Activated CD4-positive, CD25-positive, alpha-beta regulatory T cell treated with anti-CD3 and anti-CD28 coated beads, Interleukin-2, amount 50 U/mL, for 72 hours (primary cell): ENCODE results near the gene ARHGAP21.
A peak's percentile ranks its signal among the peaks of the same experiment; 100 is the strongest.
"Not testable (repeated sequence)": the region's sequence is repeated elsewhere in the genome, so short reads cannot be mapped to it uniquely, and the experiment has no call there.

ENCODE experiments used
- DNase-seq: peaks from one replicate; pipeline ENCODE4 v3.0.0; 2021

Gene ARHGAP21

GRCh38 chr10:24723788-24724380, at the start of gene ARHGAP21:
Gene ARHGAP21 (minus strand): TSS chr10:24723887. CDS start chr10:24721899, 1,988 bp downstream.
- peak; percentile 56 for DNase-seq

- DNase-seq: no peak
Observed at GRCh38 chr10:24771943-24772694, 48.4 kb upstream of the ARHGAP21 start.

- DNase-seq: not testable (repeated sequence)
Observed at GRCh38 chr10:24764991-24765390, 41.3 kb upstream of the ARHGAP21 start.

- DNase-seq: no peak
Observed at GRCh38 chr10:24762966-24763623, 39.4 kb upstream of the ARHGAP21 start.

DNA sequence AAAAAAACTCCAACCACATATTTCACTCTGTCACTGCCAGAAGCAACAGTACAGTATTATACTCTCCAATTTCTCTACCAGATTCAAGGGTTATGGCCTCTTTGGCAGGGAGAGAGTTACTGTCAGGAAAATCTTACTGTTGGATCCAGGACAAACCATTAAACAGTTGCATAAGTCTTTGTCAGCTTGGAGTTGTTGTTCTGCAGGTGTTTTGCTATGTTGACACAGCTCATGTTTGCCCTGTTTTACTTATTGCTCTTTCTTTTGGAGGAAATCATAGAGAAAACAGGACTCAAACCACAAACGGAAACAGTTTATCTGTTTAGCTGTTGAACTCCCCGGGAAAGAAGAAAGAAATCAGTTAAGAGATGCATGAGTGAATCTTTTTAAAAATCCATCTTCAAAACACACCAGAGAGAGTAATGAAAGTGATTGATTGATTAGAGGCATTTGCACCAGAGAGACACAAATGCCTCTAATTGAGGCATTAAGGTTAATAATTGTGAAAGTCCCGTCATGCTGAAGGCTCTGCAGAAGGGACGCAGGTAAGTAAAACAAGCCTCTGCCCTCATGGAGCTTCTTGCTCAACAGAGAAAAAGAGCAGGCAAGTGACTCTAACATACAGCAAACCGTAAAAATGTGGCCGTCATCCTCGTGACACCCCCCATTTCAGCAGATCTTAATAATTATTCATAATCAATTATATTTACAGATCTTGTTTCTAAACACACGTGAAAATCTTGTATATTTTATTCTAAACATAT, 38.7 kb upstream of the ARHGAP21 start:
- no peak for DNase-seq

DNA sequence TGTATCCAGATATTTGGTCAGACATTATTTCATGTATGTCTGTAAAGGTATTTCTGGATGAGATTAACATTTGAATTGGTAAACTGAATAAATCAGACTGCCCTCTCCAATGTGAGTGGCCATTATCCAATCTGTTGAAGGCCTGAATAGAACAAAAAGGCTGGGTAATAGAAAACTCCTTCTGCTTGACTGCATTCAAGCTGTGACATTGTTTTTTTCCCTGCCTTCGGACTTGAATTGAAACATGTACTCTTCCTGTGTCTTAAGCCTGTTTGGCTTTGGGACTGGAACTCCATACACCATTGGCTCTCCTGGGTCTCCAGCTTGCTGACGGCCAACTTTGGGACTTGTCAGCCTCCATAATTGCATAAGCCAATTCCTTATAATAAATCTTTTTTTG, 36.0 kb upstream of the ARHGAP21 start:
- no peak for DNase-seq

DNA sequence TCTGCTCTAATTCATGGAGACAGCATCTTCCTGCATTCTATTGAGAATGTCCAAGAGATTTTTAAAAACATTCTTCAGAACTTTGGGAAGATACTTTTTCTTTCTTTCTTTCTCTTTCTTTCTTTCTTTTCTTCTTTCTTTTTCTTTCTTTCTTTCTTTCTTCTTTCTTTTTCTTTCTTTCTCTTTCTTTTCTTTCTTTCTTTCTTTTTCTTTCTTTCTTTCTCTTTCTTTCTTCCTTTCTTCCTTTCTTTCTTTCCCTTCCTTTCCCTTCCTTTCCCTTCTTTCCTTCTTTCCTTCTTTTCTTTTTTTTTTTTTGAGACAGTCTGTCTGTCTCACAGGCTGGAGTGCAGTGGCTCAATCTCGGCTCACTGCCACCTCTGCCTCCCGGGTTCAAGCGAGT, 34.6 kb upstream of the ARHGAP21 start:
- DNase-seq: not testable (repeated sequence)

- DNase-seq: no peak
Observed at GRCh38 chr10:24756283-24756682, 32.6 kb upstream of the ARHGAP21 start.

DNA sequence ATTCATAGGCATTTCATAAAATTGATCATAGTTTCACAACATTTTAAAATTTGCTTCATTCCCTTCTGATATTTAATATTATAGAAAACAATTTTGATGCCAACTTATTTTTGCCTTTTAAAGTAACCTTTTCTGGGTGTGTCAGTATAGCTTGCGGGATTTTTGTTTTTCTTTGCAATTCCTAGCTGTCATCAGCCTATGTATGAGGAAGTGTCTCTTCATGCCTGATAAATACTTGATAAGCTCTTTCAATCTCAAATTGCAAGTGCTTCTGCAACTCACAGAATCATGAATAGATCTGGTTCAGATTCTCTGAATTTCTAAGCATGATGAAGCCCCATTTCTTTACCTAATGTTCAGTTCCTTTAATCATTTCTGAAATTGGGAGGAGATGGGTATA, 28.0 kb upstream of the ARHGAP21 start:
- DNase-seq: no peak

DNA sequence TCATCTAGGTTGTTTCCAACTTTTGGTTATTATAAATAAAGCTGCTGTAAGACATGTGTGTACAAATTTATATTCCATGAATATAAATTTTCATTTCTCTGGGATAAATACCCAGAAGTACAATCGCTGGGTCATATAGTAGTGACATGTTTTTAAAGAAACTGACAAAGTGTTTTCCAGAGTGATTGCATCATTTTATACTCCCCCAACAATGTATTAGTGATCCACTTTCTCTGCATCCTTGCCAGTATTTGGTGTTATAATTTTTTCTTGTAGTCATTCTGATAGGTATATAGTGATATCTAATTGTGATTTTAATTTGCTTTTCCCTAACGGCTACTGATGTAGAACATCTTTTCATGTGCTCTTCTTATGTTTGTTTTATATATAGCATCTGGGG, 27.0 kb upstream of the ARHGAP21 start:
- DNase-seq: no peak

DNA sequence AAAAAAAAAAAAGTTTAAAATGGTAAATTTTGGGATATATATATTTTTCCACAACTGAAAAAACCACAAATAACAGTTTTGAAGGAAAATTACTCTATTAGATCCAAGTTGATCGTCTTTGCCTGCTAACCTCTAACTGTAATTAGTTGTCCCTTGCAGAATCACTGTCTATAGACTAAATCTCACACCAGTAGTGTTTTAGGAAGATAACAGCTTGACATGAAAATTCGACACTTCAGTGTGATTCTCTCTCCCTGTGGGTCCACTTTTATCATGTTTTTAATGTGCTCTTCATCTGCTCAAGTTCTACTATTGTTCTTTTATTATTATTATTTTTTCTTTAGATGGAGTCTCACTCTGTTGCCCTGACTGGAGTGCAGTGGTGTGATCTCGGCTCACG, 24.5 kb upstream of the ARHGAP21 start:
- no peak for DNase-seq

GRCh38 chr10:24744946-24745345, 21.3 kb upstream of the ARHGAP21 start:
- DNase-seq: no peak

GRCh38 chr10:24740714-24741113, 17.0 kb upstream of the ARHGAP21 start:
- no peak for DNase-seq

GRCh38 chr10:24737001-24737400, 13.3 kb upstream of the ARHGAP21 start:
- no peak for DNase-seq

- no peak for DNase-seq
Observed at GRCh38 chr10:24731942-24732341, 8.3 kb upstream of the ARHGAP21 start.

DNA sequence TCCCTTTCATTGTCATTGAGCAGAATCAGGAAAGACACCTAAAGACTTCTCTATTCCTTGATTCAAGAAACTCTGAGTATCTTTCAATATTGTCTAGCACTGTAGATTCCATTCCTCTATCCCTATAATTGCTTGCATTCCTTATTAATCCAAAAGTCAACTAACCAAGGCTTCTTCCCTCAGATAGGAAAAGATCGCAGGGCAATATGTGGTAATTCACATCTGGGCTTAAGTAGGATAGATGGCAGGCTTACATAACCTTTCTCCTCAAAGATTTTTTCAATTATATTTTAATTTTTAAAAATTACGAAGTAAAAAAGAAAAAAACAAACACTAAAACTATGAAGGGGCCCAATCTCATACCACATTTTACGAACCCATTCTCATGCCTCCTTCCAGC, 7.1 kb upstream of the ARHGAP21 start:
- no peak for DNase-seq

GRCh38 chr10:24727786-24728185, 4.1 kb upstream of the ARHGAP21 start:
- no peak for DNase-seq

GRCh38 chr10:24726626-24727025, 2.9 kb upstream of the ARHGAP21 start:
- DNase-seq: no peak

DNA sequence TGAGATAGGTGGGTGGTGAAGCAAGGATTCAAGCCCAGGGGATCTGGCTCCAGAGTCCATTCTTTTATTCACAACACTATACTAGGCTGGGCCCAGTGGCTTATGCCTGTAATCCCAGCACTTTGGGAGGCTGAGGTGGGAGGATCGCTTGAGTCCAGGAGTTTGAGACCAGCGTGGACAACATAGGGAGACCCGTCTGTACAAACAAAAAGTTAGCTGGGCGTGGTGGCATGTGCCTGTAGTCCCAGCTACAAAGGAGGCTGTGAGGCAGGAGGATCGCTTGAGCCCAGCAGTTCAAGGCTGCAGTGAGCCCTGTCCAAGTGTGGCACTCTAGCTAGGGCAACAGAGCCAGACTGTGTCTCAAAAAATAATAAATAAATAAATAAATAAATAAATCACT, 2.3 kb upstream of the ARHGAP21 start:
- DNase-seq: not testable (repeated sequence)

DNA sequence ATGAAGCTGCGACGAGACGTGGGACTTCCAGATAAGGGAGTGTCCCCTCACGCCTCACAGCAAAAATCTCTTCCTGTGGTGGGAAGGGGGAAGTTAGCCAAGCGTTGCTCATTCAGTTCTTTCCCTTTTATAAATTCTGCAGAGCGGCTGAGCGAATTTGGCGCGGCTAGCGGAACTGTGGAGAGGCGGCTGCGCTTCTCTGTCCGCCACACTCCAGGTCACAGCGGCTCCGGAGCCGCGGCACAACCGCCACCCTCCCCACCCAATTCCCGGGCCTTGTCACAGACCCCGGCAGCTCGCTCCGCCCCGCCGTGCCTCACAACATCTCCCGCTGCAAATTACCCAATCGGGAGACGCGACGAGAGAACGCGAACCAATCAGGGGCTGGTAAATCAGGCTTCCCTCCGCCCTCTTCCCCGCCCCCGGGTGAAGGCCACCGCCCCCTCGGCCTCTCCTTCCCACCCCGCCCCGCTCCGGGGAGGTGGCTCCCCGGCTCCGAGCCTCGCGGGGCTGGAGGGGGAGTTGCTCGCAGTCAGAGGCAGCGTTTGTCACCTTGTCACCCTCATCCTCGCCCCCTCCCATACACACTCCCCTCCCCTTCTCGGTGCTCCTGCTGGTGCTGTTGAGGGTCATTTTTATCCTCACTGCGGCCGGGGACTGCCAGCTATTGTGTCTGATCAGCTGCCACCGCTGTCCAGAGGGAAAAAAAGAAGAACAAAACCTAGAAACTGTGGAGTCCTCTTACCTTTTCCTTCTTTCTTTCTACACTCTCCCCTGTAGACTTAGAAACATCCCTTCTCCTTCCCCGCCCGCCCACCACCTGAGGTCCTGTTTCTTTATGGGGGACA, 918 bp upstream of the ARHGAP21 start:
- DNase-seq: peak; percentile 93

- no peak for DNase-seq
Observed at GRCh38 chr10:24723386-24723787, 300 bp downstream of the ARHGAP21 start.

DNA sequence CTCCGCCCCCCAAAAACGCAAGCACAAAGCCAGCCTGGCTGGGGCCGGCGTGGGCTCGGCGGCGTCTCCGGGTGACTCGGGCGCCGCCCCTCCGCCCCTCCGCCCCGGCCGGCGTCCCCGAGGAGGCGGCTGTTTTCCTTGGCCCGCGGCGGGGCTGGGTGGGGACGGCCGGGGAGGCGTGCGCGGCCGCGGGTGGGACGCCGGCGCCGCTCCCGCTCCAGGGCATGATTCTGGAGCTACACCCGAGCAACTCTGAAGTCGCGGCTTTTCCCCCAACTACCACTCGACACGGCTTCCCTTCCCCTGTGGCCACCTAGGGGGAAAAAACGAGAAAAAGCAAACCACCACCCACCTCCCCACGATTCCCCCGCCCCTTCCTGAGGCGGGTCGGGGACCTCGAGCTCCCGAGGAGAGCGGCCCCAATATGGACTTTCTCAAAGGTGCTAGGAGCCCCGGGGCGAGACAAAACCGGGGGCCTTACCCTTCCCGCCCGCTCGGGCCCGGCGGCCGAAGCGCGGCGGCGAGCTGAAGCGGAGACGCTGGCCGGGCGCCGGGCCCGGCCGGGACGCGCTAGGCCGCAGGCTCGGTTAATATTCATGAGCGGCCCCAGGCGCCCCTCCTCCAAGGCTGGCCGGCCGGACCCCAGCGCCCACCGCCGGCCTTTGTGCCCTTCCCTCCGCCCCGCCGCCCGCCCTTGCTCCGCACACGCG, 856 bp downstream of the ARHGAP21 start:
- peak; percentile 45 for DNase-seq
